Lower leg skin (tissue), 3 donors: ENCODE results near the gene RPS6KB2.

Experiments
- POLR2A ChIP-seq, 2 donors: fragments of 450-650 bp; IDR thresholded peaks; one replicate each; pipeline ENCODE4 v1.6.1; 2016 to 2017; ENCODE audit warnings: antibody characterized with exemption in 2 of 2, mild to moderate bottlenecking in 1 of 2, moderate library complexity in 1 of 2
- TF ChIP-seq, protein P1 (sequence below), 3 donors: fragments of 450-650 bp; IDR thresholded peaks; one replicate each; pipeline ENCODE4 v1.5.1; 2016; ENCODE audit warnings: antibody characterized with exemption in 3 of 3, mild to moderate bottlenecking in 3 of 3, moderate library complexity in 2 of 3

DNA sequence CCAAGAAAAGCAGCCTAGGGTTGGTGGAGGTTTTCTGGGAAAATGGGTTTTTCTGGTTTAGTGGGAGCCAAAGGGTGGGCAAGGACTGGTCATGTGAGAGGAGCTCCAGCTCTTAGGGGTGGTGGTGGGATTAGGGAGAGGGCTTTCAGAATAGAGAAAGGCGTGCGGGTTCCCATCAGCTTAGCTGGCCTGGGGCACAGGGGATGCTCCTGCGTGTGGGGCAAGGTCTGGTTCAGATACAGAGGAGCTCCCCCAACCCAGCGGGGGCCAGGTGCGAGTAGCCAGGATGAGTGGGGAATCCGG, 40.1 kb downstream of the RPS6KB2 start:
- TF ChIP-seq, protein P1, sequence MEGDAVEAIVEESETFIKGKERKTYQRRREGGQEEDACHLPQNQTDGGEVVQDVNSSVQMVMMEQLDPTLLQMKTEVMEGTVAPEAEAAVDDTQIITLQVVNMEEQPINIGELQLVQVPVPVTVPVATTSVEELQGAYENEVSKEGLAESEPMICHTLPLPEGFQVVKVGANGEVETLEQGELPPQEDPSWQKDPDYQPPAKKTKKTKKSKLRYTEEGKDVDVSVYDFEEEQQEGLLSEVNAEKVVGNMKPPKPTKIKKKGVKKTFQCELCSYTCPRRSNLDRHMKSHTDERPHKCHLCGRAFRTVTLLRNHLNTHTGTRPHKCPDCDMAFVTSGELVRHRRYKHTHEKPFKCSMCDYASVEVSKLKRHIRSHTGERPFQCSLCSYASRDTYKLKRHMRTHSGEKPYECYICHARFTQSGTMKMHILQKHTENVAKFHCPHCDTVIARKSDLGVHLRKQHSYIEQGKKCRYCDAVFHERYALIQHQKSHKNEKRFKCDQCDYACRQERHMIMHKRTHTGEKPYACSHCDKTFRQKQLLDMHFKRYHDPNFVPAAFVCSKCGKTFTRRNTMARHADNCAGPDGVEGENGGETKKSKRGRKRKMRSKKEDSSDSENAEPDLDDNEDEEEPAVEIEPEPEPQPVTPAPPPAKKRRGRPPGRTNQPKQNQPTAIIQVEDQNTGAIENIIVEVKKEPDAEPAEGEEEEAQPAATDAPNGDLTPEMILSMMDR (IDR thresholded peaks at IDR 0.05), result no peak
- no peak for TF ChIP-seq POLR2A (IDR thresholded peaks at IDR 0.05)
